Thoracic aorta (tissue), 2 donors: ENCODE data around the gene SYNM. TPM values are rescaled to one million over a fixed set of nuclear protein-coding genes. Genes with fewer than 3 reads are reported as not detected.

Experiments used
- ATAC-seq: fragments of 150-250 bp; one replicate; pipeline ENCODE4 v1.8.0; 2017; ENCODE audit warnings: low read depth; ENCODE audit not compliant: insufficient number of reproducible peaks, low FRiP score
- DNase-seq: peaks from one replicate; pipeline ENCODE4 v3.0.0-alpha.2; 2020; ENCODE audit warnings: low spot score
- H3K27ac ChIP-seq, 2 donors: fragments of 200-600 bp; sonication (generic); 1 replicate in 1 of 2; 2 replicates in 1 of 2; pipeline ENCODE4 v1.5.1; 2016; ENCODE audit warnings: mild to moderate bottlenecking in 2 of 2, moderate library complexity in 2 of 2
- H3K27me3 ChIP-seq: fragments of 200-600 bp; sonication (generic); replicated peaks from 2 replicates; pipeline ENCODE4 v1.6.0; 2016; ENCODE audit warnings: mild to moderate bottlenecking; ENCODE audit not compliant: insufficient read depth
- H3K36me3 ChIP-seq: fragments of 200-600 bp; sonication (generic); one replicate; pipeline ENCODE4 v1.5.1; 2016
- H3K4me1 ChIP-seq, 2 donors: fragments of 200-600 bp; sonication (generic); 1 replicate in 1 of 2; 2 replicates in 1 of 2; pipeline versions ENCODE4 v1.5.1 to v1.6.0; 2016; ENCODE audit warnings: low read depth in 2 of 2, mild to moderate bottlenecking in 1 of 2; ENCODE audit not compliant: control insufficient read depth in 1 of 2
- H3K4me3 ChIP-seq: fragments of 200-600 bp; sonication (generic); 2 replicates; pipeline ENCODE4 v1.5.1; 2016; ENCODE audit warnings: mild to moderate bottlenecking
- H3K9me3 ChIP-seq: fragments of 200-600 bp; sonication (generic); 2 replicates; pipeline ENCODE4 v1.5.1; 2016
- total RNA-seq, 2 donors: library from RNA; depleted of rRNA; stranded (reverse); fragments of >200 nt; gene quantifications; one replicate each; pipeline versions ENCODE4 v1.1.0 to v1.2.3, GENCODE V29; 2016
- TF ChIP-seq, protein P1 (sequence below): fragments of 200-600 bp; sonication (generic); IDR thresholded peaks from one replicate; pipeline ENCODE4 v1.5.1; 2019; ENCODE audit warnings: antibody characterized with exemption

Gene SYNM
- total RNA-seq, 2 donors from 2014 or later = 60.9 to 102 TPM

DNA sequence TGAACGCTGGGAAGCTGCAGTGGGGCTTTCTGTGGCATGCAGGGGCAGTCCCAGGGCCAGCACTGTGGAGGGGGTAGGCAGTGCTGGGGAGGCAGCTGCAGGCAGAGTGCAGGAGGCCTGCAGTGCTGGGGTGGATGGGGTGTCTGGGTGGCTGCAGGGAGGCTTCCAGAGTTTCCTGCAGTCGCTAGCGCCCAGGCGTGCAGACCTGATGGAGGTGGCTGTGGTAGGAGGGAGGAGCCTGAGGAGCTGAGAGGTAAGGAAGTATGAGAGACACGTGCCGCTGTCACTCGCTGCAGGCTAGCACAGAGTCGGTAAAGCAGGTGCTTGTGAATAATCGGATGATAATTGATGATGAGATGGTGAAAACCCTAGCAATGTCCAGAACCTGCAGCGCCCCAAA is 16.3 kb downstream of the SYNM start:
- no peaks in the 10 kb centered on the region for H3K9me3 ChIP-seq
- no peaks in the 10 kb centered on the region for H3K36me3 ChIP-seq
- ATAC-seq = no peak
- no peak for DNase-seq
- no peak overlapping the region for H3K4me3 ChIP-seq
- no peaks in the 10 kb centered on the region for H3K27me3 ChIP-seq
- peaks cover 36 to 88% of the 10 kb centered on the region in 2 donors for H3K4me1 ChIP-seq
- peak overlapping the region; percentile 42 to 96 for H3K27ac ChIP-seq
- TF ChIP-seq, protein P1, sequence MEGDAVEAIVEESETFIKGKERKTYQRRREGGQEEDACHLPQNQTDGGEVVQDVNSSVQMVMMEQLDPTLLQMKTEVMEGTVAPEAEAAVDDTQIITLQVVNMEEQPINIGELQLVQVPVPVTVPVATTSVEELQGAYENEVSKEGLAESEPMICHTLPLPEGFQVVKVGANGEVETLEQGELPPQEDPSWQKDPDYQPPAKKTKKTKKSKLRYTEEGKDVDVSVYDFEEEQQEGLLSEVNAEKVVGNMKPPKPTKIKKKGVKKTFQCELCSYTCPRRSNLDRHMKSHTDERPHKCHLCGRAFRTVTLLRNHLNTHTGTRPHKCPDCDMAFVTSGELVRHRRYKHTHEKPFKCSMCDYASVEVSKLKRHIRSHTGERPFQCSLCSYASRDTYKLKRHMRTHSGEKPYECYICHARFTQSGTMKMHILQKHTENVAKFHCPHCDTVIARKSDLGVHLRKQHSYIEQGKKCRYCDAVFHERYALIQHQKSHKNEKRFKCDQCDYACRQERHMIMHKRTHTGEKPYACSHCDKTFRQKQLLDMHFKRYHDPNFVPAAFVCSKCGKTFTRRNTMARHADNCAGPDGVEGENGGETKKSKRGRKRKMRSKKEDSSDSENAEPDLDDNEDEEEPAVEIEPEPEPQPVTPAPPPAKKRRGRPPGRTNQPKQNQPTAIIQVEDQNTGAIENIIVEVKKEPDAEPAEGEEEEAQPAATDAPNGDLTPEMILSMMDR = no peak

DNA sequence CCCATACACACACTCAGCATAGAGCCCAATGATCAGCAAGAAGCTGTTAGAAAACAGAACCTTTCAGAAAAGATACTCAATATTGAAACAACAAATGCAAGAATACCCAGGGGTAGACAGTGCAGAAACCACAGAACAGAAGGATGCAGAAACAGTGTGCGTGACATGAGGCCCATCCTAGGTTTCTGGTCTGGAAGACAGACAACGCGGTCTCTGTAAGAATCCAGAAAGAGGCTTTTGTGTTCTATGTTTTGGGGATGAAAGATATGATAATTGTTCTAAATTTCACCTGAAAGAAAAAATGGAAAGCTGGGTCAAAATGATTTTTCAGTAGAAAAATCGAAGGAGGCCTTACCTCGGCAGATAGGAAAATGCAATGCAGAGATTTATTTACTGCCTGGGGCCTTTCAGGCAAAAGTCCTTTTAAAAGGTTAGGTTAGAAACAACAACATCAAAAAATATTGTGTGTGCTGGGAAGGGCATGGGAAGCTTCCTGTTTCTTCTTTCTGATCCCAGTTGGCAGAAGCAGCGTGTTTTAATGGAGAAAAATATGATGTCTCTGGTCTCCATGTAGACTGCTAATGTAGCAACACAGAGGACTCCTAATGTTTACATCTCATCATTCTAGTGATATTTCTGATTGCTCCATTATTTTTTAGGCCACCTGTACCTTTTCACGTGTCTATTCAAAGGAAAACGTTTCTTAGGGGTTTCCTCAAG is 17.0 kb downstream of the SYNM start:
- Histone ChIP-seq H3K4me3 (no peak overlapping the region), H3K27me3 (no peaks in the 10 kb centered on the region), H3K27ac (peak overlapping the region; percentile 95 to 96), H3K36me3 (no peaks in the 10 kb centered on the region), H3K9me3 (no peaks in the 10 kb centered on the region), H3K4me1 (peaks cover 39 to 86% of the 10 kb centered on the region in 2 donors)
- DNase-seq (no peak), ATAC-seq (no peak)
- TF ChIP-seq, protein P1 = no peak

DNA sequence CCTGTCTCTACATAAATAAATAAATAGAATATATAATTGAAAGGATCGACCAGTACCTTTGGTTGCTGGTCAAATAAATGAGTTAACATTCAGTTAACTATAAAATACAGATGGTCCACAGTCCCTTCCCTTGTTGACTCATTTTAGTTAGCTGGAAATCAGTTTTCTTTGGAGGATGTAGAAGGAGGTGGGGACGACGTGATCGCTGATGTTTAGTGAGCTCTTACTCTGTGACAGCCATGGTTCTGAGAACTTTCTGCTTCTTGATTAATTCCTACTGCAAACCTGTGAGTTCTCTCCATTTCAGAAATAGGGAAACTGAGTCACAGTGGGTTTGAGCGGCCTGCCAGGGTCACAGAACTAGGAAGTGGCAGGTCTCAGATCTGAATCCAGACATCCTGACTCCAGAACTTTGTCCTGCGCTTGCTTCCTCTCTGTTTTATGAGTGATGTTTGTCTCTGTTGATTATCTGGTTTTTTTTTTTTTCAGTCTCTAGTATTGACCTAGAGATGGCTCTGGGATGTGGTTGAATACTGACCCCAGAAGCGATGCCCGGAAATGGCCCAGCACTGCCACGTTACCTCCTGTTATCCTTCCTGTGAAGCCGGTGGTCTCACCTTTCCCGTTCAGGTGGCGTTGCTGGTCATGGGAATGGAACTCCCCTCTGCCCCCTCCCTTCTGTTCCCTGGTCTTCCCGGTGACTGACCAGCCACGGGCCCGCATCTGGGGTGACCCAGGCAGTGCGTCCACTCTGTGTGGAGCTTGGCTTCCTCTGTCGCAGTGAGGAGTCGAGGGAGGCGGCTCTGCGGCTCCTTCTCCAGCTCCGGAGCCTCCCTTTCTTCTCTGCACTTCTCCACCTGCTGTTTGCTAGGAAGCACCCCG is 18.2 kb downstream of the SYNM start:
- DNase-seq (no peak), ATAC-seq (no peak)
- H3K9me3 ChIP-seq = no peaks in the 10 kb centered on the region
- H3K36me3 ChIP-seq = no peaks in the 10 kb centered on the region
- peak overlapping the region; percentile 64 for H3K4me3 ChIP-seq
- TF ChIP-seq, protein P1 = no peak
- H3K27me3 ChIP-seq = no peaks in the 10 kb centered on the region
- H3K27ac ChIP-seq = peak overlapping the region; percentile 95 to 96
- peaks cover 35 to 74% of the 10 kb centered on the region in 2 donors for H3K4me1 ChIP-seq

DNA sequence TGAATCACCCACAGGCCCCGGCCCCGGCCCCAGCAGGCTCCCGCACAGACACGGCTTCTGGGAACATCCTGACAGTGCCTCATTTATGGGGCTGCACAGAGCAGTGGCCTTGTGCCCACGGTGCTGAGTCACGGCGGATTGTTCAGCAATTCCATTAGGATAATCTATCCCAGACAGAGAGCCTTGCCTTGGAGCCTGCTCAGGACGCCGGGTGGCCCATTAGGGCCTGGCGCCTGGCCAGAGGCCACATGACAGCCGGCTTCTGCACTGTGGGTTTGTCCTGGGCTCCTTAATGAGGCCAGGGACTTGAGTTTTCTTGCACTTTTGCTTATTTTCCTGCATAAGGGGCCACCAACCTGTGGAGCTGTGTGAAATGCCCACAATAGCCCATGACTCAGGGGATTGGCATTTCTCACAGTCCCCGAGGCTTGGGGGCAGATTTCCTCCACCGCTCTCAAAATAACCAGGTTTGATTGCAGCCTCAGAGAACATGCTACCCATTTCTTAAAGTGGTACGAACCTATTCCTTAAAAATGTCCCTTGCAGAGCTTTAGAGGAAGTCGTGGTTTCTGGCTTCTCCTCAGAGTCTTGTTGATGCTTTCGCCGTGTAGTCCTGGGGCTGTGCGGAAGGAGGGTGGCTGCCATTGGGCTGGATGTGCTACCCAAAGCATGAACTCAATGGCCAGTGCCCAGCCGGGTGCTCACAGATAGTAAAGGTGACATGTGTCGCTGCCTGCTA is 19.0 kb downstream of the SYNM start:
- H3K4me3 ChIP-seq = peak overlapping the region; percentile 64
- H3K36me3 ChIP-seq = no peaks in the 10 kb centered on the region
- ATAC-seq = peak; percentile 82
- peaks cover 32 to 69% of the 10 kb centered on the region in 2 donors for H3K4me1 ChIP-seq
- TF ChIP-seq, protein P1 = no peak
- H3K27me3 ChIP-seq = no peaks in the 10 kb centered on the region
- DNase-seq = peak; percentile 75
- peak overlapping the region; percentile 95 to 96 for H3K27ac ChIP-seq
- H3K9me3 ChIP-seq = no peaks in the 10 kb centered on the region
